GM12878 (cell line): ENCODE measurements around the gene SQSTM1. TPM values are rescaled to one million over a fixed set of nuclear protein-coding genes. Genes with fewer than 3 reads are reported as not detected.
A peak's percentile ranks its signal among the peaks of the same experiment; 100 is the strongest.

ENCODE experiments used
- CBFB ChIP-seq: IDR thresholded peaks from 2 replicates; pipeline ENCODE4 v1.6.1; 2016; ENCODE audit warnings: antibody characterized with exemption, low read depth
- CTCF ChIP-seq, 3 experiments: IDR thresholded peaks in 2 of 3; conservative IDR thresholded peaks in 1 of 3; 2 replicates each; pipeline ENCODE4 v1.5.1; 2011; ENCODE audit warnings: low read depth in 3 of 3, low read length in 3 of 3, mild to moderate bottlenecking in 3 of 3, control low read depth in 2 of 3, moderate library complexity in 2 of 3, inconsistent platforms in 1 of 3, mixed read lengths in 1 of 3; ENCODE audit not compliant: control insufficient read depth in 2 of 3, insufficient read depth in 1 of 3; ENCODE audit errors: extremely low read depth in 1 of 3
- HSF1 ChIP-seq: fragments of 150-350 bp; IDR thresholded peaks from 2 replicates; pipeline ENCODE4 v1.6.1; 2014; ENCODE audit warnings: mild to moderate bottlenecking, low read depth, low read length
- IRF3 ChIP-seq: fragments of 450-650 bp; IDR thresholded peaks from 2 replicates; pipeline ENCODE4 v1.6.1; 2014; ENCODE audit warnings: mild to moderate bottlenecking
- NR2C2 ChIP-seq: IDR thresholded peaks from 2 replicates; pipeline ENCODE4 v1.6.1; 2011; ENCODE audit warnings: borderline replicate concordance, low read depth; ENCODE audit not compliant: control insufficient read depth, insufficient read length
- PAX5 ChIP-seq: IDR thresholded peaks from 2 replicates; pipeline ENCODE4 v1.6.1; 2011; ENCODE audit warnings: low read depth, low read length, borderline replicate concordance
- POLR2AphosphoS5 ChIP-seq: IDR thresholded peaks from 2 replicates; pipeline ENCODE4 v1.6.1; 2011; ENCODE audit warnings: mild to moderate bottlenecking, low read length, inconsistent platforms
- SUPT20H ChIP-seq: IDR thresholded peaks from 2 replicates; pipeline ENCODE4 v1.6.1; 2011; ENCODE audit warnings: low read depth, mild to moderate bottlenecking, low read length, moderate library complexity, borderline replicate concordance; ENCODE audit not compliant: control insufficient read depth
- ZNF217 ChIP-seq: fragments of 450-650 bp; IDR thresholded peaks from 2 replicates; pipeline ENCODE4 v1.6.1; 2017; ENCODE audit warnings: antibody characterized with exemption, mild to moderate bottlenecking
- ZNF274 ChIP-seq: IDR thresholded peaks from one replicate; pipeline ENCODE4 v1.8.0; 2011; ENCODE audit not compliant: insufficient read length, insufficient read depth
- polyA plus RNA-seq, 11 experiments: library from polyadenylated mRNA; depleted of rRNA in 4 of 11; unstranded in 6 of 11; stranded (reverse) in 5 of 11; fragments of >200 nt; fragmentation: Nextera tagmentation in 4 of 11; fragmentation: Illumina TruSeq in 1 of 11; extraction: Ambion mirVana in 4 of 11; extraction: Trizol in 1 of 11; gene quantifications; 1 replicate in 1 of 11; 2 replicates in 10 of 11; pipeline versions ENCODE4 v1.2.1 to v1.2.3, GENCODE V29; 2011 to 2016; ENCODE audit warnings: inconsistent platforms in 2 of 11, missing spikeins in 2 of 11, low read depth in 1 of 11
- total RNA-seq, 4 experiments: library from RNA; depleted of rRNA in 3 of 4; stranded (reverse); fragments of >200 nt in 3 of 4; fragmentation: Illumina TruSeq in 1 of 4; extraction: Trizol in 1 of 4; gene quantifications; 2 replicates each; pipeline versions ENCODE4 v1.2.1 to v1.2.3, GENCODE V29; 2013 to 2021
- TF ChIP-seq, protein P1 (sequence below): fragments of 450-650 bp; IDR thresholded peaks from 2 replicates; pipeline ENCODE4 v1.6.1; 2016; ENCODE audit warnings: mild to moderate bottlenecking
- TF ChIP-seq, protein P2 (sequence below): IDR thresholded peaks from 2 replicates; pipeline ENCODE4 v1.6.1; 2012; ENCODE audit warnings: low read length, inconsistent platforms
- TF ChIP-seq, protein P3 (sequence below): fragments of 450-650 bp; IDR thresholded peaks from 2 replicates; pipeline ENCODE4 v1.6.1; 2017; ENCODE audit warnings: mild to moderate bottlenecking, moderate library complexity

Gene SQSTM1
- total and polyA plus RNA-seq, 10 of the 15 experiments (the other 5 are each of a cell fraction or from before 2014, with no cell fraction given) = 6.3 to 138 (median 62.1) TPM

GRCh38 chr5:179819296-179820126 lies 1.2 kb upstream of the SQSTM1 start (continued):
- TF ChIP-seq, protein P1, sequence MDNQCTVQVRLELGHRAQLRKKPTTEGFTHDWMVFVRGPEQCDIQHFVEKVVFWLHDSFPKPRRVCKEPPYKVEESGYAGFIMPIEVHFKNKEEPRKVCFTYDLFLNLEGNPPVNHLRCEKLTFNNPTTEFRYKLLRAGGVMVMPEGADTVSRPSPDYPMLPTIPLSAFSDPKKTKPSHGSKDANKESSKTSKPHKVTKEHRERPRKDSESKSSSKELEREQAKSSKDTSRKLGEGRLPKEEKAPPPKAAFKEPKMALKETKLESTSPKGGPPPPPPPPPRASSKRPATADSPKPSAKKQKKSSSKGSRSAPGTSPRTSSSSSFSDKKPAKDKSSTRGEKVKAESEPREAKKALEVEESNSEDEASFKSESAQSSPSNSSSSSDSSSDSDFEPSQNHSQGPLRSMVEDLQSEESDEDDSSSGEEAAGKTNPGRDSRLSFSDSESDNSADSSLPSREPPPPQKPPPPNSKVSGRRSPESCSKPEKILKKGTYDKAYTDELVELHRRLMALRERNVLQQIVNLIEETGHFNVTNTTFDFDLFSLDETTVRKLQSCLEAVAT = no peak
- TF ChIP-seq NR2C2 = no peak
- TF ChIP-seq IRF3 = no peak
- TF ChIP-seq, protein P2, sequence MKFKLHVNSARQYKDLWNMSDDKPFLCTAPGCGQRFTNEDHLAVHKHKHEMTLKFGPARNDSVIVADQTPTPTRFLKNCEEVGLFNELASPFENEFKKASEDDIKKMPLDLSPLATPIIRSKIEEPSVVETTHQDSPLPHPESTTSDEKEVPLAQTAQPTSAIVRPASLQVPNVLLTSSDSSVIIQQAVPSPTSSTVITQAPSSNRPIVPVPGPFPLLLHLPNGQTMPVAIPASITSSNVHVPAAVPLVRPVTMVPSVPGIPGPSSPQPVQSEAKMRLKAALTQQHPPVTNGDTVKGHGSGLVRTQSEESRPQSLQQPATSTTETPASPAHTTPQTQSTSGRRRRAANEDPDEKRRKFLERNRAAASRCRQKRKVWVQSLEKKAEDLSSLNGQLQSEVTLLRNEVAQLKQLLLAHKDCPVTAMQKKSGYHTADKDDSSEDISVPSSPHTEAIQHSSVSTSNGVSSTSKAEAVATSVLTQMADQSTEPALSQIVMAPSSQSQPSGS = no peak
- TF ChIP-seq CTCF (IDR thresholded peaks at IDR 0.05 in 2 of 3, conservative IDR thresholded peaks at IDR 0.05 in 1 of 3; ENCODE audit: control insufficient read depth in 2 of 3, extremely low read depth in 1 of 3, insufficient read depth in 1 of 3, low read depth in 3 of 3, low read length in 3 of 3) = no peak
- TF ChIP-seq, protein P3, sequence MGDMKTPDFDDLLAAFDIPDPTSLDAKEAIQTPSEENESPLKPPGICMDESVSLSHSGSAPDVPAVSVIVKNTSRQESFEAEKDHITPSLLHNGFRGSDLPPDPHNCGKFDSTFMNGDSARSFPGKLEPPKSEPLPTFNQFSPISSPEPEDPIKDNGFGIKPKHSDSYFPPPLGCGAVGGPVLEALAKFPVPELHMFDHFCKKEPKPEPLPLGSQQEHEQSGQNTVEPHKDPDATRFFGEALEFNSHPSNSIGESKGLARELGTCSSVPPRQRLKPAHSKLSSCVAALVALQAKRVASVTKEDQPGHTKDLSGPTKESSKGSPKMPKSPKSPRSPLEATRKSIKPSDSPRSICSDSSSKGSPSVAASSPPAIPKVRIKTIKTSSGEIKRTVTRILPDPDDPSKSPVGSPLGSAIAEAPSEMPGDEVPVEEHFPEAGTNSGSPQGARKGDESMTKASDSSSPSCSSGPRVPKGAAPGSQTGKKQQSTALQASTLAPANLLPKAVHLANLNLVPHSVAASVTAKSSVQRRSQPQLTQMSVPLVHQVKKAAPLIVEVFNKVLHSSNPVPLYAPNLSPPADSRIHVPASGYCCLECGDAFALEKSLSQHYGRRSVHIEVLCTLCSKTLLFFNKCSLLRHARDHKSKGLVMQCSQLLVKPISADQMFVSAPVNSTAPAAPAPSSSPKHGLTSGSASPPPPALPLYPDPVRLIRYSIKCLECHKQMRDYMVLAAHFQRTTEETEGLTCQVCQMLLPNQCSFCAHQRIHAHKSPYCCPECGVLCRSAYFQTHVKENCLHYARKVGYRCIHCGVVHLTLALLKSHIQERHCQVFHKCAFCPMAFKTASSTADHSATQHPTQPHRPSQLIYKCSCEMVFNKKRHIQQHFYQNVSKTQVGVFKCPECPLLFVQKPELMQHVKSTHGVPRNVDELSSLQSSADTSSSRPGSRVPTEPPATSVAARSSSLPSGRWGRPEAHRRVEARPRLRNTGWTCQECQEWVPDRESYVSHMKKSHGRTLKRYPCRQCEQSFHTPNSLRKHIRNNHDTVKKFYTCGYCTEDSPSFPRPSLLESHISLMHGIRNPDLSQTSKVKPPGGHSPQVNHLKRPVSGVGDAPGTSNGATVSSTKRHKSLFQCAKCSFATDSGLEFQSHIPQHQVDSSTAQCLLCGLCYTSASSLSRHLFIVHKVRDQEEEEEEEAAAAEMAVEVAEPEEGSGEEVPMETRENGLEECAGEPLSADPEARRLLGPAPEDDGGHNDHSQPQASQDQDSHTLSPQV = peak; percentile 93
- peak; percentile 88 for TF ChIP-seq PAX5
- no peak for TF ChIP-seq ZNF274
- TF ChIP-seq ZNF217 = no peak
- no peak for TF ChIP-seq HSF1
- no peak for TF ChIP-seq SUPT20H
- no peak for TF ChIP-seq CBFB
- no peak for TF ChIP-seq POLR2AphosphoS5
